Fibroblast of lung (primary cell): Measurements from ENCODE around the gene PXYLP1.

Experiments
- EZH2 ChIP-seq: IDR thresholded peaks from 2 replicates; pipeline ENCODE4 v1.5.1; 2012; ENCODE audit warnings: low read length, control low read depth, mild to moderate bottlenecking; ENCODE audit errors: missing control alignments
- TF ChIP-seq, protein P1 (sequence below), 2 donors: IDR thresholded peaks in 1 of 2; conservative IDR thresholded peaks in 1 of 2; 1 replicate in 1 of 2; 2 replicates in 1 of 2; pipeline ENCODE4 v1.5.1; 2011 to 2012; ENCODE audit warnings: low read length in 2 of 2, control low read depth in 1 of 2, inconsistent platforms in 1 of 2, low read depth in 1 of 2, mild to moderate bottlenecking in 1 of 2

DNA sequence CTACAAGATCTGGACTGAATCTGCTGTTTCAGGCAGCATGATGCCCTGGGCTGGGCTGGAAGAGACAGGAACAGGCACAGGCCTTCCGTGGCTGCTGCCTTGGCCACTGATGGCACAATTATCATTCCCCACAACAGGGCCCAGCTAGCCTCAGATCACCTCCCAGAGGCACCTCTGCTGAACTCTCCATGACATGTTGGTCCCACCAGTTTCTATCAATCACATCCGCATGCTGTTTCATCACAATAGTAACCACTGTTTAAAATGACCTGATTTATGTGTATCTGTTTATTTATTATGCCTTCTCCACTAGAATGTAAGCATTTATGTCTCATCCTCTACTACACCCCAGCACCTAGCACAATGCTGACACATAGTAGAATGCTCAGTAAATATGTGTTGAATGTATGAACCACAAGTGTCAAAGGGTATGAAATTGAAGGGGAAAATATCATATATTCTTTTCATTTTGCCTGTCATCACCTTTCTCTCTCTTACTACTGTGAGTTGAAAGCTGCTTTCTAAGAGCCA is 104.0 kb downstream of the PXYLP1 start:
- TF ChIP-seq, protein P1, sequence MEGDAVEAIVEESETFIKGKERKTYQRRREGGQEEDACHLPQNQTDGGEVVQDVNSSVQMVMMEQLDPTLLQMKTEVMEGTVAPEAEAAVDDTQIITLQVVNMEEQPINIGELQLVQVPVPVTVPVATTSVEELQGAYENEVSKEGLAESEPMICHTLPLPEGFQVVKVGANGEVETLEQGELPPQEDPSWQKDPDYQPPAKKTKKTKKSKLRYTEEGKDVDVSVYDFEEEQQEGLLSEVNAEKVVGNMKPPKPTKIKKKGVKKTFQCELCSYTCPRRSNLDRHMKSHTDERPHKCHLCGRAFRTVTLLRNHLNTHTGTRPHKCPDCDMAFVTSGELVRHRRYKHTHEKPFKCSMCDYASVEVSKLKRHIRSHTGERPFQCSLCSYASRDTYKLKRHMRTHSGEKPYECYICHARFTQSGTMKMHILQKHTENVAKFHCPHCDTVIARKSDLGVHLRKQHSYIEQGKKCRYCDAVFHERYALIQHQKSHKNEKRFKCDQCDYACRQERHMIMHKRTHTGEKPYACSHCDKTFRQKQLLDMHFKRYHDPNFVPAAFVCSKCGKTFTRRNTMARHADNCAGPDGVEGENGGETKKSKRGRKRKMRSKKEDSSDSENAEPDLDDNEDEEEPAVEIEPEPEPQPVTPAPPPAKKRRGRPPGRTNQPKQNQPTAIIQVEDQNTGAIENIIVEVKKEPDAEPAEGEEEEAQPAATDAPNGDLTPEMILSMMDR (conservative IDR thresholded peaks at IDR 0.05 in 1 of 2, IDR thresholded peaks at IDR 0.05 in 1 of 2; ENCODE audit: low read depth in 1 of 2, low read length in 2 of 2), result no peak
- TF ChIP-seq EZH2, result no peak
